T-helper 22 cell (primary cell): ENCODE results near the gene PRDM9.
"Not testable (repeated sequence)": the region's sequence is repeated elsewhere in the genome, so short reads cannot be mapped to it uniquely, and the experiment has no call there.

Source experiments
- DNase-seq: peaks from one replicate; pipeline ENCODE4 v3.0.0-alpha.2; 2020; ENCODE audit warnings: low read depth

PRDM9 gene

DNA sequence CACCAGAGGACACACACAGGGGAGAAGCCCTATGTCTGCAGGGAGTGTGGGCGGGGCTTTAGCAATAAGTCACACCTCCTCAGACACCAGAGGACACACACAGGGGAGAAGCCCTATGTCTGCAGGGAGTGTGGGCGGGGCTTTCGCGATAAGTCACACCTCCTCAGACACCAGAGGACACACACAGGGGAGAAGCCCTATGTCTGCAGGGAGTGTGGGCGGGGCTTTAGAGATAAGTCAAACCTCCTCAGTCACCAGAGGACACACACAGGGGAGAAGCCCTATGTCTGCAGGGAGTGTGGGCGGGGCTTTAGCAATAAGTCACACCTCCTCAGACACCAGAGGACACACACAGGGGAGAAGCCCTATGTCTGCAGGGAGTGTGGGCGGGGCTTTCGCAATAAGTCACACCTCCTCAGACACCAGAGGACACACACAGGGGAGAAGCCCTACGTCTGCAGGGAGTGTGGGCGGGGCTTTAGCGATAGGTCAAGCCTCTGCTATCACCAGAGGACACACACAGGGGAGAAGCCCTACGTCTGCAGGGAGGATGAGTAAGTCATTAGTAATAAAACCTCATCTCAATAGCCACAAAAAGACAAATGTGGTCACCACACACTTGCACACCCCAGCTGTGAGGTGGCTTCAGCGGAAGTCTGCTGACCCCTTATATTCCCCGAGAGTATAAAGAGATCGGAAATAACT, 20.0 kb downstream of the PRDM9 start:
- DNase-seq = not testable (repeated sequence)

DNA sequence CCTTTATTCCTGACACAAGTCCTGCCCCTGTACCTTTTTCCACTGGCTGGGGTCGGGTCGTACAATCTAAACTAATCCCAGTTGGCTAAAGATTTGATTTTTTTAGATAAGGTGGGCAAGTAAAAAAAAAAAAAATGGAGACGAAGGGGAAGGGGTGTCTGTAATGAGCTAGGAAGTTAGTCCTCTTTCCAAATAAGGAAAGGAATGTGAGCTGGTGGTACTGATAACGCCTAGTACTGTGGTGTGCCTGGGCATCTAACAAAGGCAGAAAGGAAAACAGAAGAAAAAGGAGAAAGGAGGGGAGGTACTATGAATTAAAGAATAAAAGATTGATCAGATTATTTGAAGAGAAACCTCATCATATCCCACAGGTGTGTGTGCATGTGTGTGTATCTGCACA, 21.3 kb downstream of the PRDM9 start:
- DNase-seq = no peak

DNA sequence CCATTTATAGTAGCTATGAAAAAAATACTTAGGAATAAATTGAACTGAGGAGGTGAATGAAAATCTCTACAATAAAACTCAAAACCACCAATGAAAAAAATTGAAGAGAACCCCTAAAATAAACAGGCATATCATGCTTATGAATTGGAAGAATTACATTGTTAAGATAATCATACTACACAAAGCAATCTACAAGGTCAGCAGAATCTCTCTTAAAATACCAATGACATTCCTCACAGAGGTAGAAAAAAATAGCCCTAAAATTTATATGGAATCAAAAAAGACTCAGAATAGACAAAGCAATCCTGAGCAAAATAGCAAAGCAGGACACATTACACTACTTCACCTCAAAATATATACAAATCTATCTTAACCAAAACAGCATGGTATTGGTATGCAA, 23.2 kb downstream of the PRDM9 start:
- no peak for DNase-seq

DNA sequence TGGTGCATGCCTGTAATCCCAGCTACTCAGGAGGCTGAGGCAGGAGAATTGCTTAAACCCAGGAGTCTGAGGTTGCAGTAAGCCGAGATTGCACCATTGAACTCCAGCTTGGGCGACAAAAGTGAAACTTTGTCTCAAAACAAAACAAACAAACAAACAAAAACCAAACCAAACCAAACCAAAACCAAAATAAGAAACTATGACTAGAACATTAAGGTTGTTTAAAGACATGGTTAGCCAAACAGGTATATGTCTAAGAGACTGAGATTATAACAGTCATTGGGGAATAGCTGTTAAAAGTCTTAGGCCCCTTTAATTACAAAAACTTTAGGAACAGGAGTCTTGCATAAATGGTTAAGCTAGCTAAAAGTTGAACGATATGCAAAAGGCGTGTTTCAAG, 63.6 kb downstream of the PRDM9 start:
- no peak for DNase-seq
